Measurements from ENCODE around the gene RARRES1.

The RARRES1 gene

DNA sequence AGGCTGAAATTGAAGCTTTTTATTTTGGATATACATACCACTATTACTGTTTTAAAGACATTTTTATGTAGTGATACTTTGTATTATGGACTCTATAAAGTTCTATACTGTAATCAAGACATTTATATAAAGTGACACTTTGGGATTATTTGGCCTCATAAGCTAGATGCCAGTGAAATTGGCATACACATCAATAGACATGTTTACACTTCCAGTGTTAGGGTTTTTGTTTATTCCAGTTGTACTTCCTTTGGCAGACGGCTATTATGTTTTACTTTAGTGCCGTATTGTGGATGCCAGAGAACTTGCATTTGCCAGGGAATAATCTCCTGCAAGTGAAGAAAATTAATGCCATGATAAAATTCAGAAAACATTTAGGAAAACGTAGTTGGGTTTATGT, 65.8 kb downstream of the RARRES1 start:
- TF ChIP-seq, protein P1, sequence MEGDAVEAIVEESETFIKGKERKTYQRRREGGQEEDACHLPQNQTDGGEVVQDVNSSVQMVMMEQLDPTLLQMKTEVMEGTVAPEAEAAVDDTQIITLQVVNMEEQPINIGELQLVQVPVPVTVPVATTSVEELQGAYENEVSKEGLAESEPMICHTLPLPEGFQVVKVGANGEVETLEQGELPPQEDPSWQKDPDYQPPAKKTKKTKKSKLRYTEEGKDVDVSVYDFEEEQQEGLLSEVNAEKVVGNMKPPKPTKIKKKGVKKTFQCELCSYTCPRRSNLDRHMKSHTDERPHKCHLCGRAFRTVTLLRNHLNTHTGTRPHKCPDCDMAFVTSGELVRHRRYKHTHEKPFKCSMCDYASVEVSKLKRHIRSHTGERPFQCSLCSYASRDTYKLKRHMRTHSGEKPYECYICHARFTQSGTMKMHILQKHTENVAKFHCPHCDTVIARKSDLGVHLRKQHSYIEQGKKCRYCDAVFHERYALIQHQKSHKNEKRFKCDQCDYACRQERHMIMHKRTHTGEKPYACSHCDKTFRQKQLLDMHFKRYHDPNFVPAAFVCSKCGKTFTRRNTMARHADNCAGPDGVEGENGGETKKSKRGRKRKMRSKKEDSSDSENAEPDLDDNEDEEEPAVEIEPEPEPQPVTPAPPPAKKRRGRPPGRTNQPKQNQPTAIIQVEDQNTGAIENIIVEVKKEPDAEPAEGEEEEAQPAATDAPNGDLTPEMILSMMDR (conservative IDR thresholded peaks at IDR 0.05), result no peak
- no peak overlapping the region for H3K27ac ChIP-seq

DNA sequence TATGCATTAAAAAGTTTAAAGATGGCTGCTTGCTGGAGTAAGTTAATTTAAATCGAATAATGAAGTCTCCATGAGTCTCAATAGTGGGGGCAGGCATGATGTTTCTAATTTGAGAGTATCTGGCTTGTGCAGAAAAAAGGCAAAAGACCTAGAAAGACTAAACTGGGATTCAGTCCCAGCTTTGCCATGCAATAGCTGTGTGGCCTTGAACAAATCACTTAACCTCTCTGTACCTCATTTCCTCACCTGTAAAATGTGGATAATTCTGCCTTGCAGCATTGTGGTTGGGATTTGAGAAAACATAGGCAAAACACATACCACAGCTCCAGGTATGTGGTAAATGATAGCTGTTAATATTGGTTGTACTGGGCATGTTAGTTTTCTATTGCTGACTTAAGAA, 68.4 kb downstream of the RARRES1 start:
- TF ChIP-seq, protein P1 (conservative IDR thresholded peaks at IDR 0.05), result no peak
- no peak overlapping the region for H3K27ac ChIP-seq

DNA sequence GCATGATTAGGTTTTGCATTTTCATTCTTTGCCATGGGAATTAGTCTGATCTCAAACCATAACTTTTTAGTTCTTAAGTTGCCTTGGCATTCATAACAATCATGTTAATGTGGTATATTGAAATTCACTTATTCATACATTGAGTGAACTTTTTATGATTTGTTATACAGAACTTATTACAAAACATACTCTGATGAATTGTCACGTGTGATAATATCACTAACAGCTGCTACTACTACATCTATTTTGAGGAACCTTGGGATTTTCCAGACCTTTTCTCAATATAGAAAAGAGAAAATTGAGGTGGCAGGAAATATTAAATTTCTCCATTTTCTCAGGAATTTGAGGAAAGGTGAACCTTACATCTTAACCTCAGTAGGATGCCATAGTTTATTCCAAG, 69.0 kb downstream of the RARRES1 start:
- H3K27ac ChIP-seq, result no peak overlapping the region
- TF ChIP-seq, protein P1 (conservative IDR thresholded peaks at IDR 0.05), result no peak

DNA sequence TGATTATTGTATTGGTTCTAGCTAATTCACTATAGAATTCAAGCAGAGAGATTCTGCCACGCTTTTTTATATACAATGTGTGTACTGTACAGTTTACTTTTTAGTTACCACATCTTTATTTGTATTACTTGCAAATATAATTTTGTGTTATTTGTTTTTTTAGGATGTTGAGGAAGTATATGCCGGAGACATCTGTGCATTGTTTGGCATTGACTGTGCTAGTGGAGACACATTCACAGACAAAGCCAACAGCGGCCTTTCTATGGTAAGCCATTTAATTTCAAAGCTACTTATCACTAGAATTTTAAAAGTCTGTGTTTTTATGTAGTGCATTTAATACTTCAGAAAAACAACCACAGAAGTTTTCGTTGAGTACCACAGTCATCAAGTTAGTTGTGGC, 71.5 kb downstream of the RARRES1 start:
- TF ChIP-seq, protein P1 (conservative IDR thresholded peaks at IDR 0.05), result no peak
- H3K27ac ChIP-seq, result peak overlapping the region; percentile 40

DNA sequence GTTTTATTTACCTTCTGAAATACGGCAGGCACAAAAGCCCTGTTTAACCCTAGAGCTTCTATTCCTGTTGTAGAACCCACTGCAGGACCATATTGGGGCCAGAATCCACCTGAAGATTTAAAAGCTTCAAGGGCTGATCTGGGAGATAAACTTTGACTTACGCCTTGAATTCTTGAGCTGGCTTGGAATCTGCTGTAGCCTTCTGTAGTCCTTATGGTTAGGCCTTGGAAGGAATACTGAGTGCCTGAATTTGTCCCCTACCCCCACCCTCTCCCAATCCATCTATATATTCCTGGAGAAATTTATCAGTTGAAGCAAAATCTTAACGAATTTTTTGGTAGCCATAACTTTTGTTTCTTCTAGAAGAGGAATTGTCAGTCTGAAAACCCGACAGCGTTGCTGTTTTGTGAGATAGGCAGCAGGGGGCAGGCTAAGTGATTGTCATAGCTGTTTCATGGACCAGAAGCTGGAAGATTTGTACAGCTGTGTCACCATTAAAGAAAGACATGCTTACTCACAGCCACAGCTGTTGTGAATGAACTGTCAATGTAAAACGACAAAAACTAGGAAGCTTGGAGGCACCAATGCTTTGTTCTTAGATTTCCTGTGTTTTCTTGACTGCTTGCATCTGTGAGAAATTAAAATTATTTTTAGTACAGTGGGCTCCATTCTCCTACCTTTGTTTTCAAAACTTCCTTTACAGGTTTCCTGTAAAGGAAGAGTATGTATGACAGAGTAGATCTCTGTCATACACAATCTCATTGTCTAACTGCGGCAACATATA, 72.6 kb downstream of the RARRES1 start:
- H3K27ac ChIP-seq, result peak overlapping the region; percentile 40
- TF ChIP-seq, protein P1 (conservative IDR thresholded peaks at IDR 0.05), result peak; percentile 77

DNA sequence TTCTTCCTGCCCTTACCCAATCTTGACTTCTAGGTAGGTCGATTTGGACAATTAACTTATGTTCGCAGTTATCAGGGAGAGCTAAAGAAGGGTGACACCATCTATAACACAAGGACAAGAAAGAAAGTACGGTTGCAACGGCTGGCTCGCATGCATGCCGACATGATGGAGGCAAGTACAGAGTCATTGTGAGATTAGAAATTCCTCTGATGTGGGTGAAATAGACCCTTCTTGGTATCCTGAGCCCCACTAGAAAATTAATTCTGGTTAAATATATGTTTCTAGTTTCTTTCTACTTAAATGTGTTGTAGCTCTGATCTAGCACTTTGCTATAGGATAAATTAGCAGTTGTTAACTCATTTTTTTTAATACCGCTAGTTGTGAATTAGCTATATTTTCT, 73.4 kb downstream of the RARRES1 start:
- H3K27ac ChIP-seq, result peak overlapping the region; percentile 8; the same call in 1 of the 2 replicates
- TF ChIP-seq, protein P1 (conservative IDR thresholded peaks at IDR 0.05), result no peak

DNA sequence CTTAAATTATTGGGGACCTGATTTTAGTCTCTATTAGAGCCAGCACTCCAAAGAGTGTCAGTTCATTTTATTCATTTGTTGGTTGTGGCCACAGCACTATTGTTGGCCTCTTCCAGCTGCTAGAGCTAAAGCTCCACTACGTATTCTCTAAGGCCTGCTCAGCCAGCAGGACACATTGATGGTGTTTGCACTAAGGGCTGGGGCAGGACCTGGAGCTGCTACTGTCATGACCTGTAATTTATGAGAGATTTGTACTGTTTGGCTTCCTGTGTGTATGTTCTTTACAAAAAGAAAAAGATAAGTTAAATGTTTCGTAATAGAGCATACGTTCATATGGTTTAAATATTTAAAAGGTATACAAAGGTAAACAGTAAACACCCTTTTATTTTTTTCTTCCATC, 79.8 kb downstream of the RARRES1 start:
- TF ChIP-seq, protein P1 (conservative IDR thresholded peaks at IDR 0.05), result no peak
- peak overlapping the region; percentile 32; the same call in 1 of the 2 replicates for H3K27ac ChIP-seq
